ENCODE results near the gene ITPR1. TPM values are rescaled to one million over a fixed set of nuclear protein-coding genes. Genes with fewer than 3 reads are reported as not detected.

The ITPR1 gene
- total RNA-seq, 1 donor from 2014 or later, result 53.1 TPM

GRCh38 chr3:4528320-4528719 lies 35.2 kb downstream of the ITPR1 start:
- DNase-seq (ENCODE audit: low spot score), result no peak
- H3K36me3 Mint-ChIP-seq (ENCODE audit: low read depth, unreplicated experiment), result peaks cover 3% of the 10 kb centered on the region
- no peaks in the 10 kb centered on the region for H3K9me3 Mint-ChIP-seq (ENCODE audit: unreplicated experiment)
- peaks cover 54% of the 10 kb centered on the region for H3K4me1 Mint-ChIP-seq (ENCODE audit: unreplicated experiment)
- H3K4me3 Mint-ChIP-seq (ENCODE audit: unreplicated experiment), result no peak overlapping the region
- no peak overlapping the region for H3K27ac Mint-ChIP-seq (ENCODE audit: unreplicated experiment)
- TF ChIP-seq, protein P1, sequence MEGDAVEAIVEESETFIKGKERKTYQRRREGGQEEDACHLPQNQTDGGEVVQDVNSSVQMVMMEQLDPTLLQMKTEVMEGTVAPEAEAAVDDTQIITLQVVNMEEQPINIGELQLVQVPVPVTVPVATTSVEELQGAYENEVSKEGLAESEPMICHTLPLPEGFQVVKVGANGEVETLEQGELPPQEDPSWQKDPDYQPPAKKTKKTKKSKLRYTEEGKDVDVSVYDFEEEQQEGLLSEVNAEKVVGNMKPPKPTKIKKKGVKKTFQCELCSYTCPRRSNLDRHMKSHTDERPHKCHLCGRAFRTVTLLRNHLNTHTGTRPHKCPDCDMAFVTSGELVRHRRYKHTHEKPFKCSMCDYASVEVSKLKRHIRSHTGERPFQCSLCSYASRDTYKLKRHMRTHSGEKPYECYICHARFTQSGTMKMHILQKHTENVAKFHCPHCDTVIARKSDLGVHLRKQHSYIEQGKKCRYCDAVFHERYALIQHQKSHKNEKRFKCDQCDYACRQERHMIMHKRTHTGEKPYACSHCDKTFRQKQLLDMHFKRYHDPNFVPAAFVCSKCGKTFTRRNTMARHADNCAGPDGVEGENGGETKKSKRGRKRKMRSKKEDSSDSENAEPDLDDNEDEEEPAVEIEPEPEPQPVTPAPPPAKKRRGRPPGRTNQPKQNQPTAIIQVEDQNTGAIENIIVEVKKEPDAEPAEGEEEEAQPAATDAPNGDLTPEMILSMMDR (IDR thresholded peaks at IDR 0.05; ENCODE audit: unreplicated experiment), result no peak
- H3K27me3 Mint-ChIP-seq (ENCODE audit: unreplicated experiment), result peaks cover 5% of the 10 kb centered on the region

DNA sequence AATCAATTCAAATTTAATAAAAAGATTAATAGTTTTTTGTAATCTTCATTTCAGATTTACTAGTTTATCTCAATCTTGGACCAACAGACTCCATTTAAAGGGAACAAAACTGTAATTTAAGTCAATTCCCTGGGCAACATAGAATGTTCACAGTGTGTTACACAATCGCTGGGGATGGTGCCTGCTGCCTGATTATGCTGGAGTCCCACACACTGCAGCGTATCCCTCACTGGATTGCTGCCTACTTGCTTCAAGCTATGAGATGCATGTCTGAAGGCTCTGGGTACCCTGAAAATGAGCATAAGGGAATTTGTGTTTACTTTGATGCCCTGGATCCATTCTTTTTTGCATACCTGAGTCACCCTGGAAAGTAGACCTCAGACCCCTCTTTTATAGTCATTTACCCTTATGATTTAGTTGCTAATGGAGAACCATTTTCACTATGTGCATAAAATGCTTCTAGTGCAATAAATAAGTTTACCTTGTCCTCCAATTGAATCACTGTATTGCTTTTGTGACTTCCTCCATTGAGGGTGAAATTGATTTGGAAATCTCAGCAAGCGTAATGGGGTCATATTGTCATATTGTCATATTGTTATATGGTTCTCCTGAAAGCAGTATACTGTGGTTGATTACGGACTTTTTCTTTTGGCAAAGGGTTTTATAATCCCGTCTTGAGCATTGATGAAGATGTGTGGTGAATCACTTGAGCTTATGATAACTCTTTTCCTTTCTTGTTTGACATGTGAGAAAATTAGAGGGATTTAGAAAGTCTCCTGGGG lies 35.9 kb downstream of the ITPR1 start:
- Mint-ChIP-seq H3K9me3 (ENCODE audit: unreplicated experiment) (no peaks in the 10 kb centered on the region), H3K4me1 (ENCODE audit: unreplicated experiment) (peaks cover 54% of the 10 kb centered on the region), H3K27me3 (ENCODE audit: unreplicated experiment) (peaks cover 5% of the 10 kb centered on the region), H3K27ac (ENCODE audit: unreplicated experiment) (peak overlapping the region; percentile 66), H3K36me3 (ENCODE audit: low read depth, unreplicated experiment) (no peaks in the 10 kb centered on the region), H3K4me3 (ENCODE audit: unreplicated experiment) (no peak overlapping the region)
- no peak for DNase-seq (ENCODE audit: low spot score)
- TF ChIP-seq, protein P1 (IDR thresholded peaks at IDR 0.05; ENCODE audit: unreplicated experiment), result no peak

DNA sequence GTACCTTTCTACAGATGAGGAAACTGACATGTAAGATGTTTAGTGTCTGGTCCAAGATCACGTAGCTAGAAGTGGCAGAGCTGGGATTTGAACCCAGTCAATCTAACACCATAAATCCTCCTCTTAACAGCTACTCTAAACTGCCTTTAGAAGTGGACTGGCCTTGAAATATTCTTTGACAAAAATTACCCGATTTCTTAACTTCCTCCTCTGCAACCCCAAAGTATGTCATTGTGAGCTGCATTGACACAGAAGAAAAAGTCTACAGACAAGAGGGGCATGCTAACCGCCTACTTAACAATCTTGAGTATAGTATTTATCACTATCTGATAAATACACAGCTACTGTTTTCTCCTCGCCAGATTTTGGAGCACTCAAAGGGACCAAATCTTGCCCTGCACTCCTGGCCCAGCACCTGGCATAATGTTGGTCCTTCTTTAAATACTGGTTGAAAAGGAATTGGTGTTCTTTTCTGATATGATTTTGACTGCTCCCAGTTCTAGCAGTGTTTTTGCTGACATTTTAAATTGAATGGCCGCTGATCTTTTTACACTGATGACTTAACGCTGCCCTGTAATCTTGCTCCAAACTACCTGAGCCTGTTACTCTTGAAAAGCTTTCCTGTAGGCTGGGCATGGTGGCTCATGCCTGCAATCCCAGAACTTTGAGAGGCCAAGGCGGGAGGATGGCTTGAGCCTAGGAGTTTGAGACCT lies 36.9 kb downstream of the ITPR1 start:
- H3K36me3 Mint-ChIP-seq (ENCODE audit: low read depth, unreplicated experiment), result no peaks in the 10 kb centered on the region

DNA sequence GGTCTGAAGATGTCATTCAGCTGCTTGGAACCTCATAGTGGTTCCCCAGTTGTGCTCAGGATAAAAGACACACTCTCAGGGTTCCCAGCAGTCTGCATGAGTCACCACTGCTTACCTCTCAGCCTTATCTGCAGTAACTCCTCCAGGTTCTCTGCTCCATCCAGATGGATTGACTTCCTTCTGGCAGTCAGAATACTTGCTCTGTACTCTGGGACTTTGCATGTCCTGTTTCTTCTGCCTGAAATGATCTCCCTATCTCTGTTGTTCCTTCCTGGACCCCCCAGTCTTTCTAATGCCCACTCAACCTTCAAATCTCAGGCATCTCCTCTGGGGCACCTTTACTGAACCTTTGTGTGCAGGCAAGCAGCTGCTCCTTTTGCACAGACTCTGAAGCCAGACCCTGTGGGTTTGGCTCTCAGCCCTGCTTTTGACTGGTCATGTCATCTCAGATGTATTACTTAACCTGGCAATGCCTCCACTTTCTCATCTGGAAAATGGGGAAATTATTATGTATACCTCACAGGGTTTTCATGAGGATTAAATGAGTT lies 38.4 kb downstream of the ITPR1 start:
- Mint-ChIP-seq H3K4me3 (ENCODE audit: unreplicated experiment) (no peak overlapping the region), H3K4me1 (ENCODE audit: unreplicated experiment) (peaks cover 56% of the 10 kb centered on the region), H3K27me3 (ENCODE audit: unreplicated experiment) (peaks cover 5% of the 10 kb centered on the region), H3K9me3 (ENCODE audit: unreplicated experiment) (no peaks in the 10 kb centered on the region), H3K27ac (ENCODE audit: unreplicated experiment) (peak overlapping the region; percentile 98), H3K36me3 (ENCODE audit: low read depth, unreplicated experiment) (peaks cover 6% of the 10 kb centered on the region)
- DNase-seq (ENCODE audit: low spot score), result no peak
- TF ChIP-seq, protein P1 (IDR thresholded peaks at IDR 0.05; ENCODE audit: unreplicated experiment), result no peak

More for the DNA sequence above, 36.9 kb downstream of the ITPR1 start:
- Mint-ChIP-seq H3K4me3 (ENCODE audit: unreplicated experiment) (no peak overlapping the region), H3K27me3 (ENCODE audit: unreplicated experiment) (peaks cover 5% of the 10 kb centered on the region), H3K4me1 (ENCODE audit: unreplicated experiment) (peaks cover 60% of the 10 kb centered on the region), H3K27ac (ENCODE audit: unreplicated experiment) (no peak overlapping the region), H3K9me3 (ENCODE audit: unreplicated experiment) (no peaks in the 10 kb centered on the region)
- no peak for DNase-seq (ENCODE audit: low spot score)
- TF ChIP-seq, protein P1 (IDR thresholded peaks at IDR 0.05; ENCODE audit: unreplicated experiment), result no peak
